Caco-2 (cell line): ENCODE data around the gene TMEM239. TPM values are rescaled to one million over a fixed set of nuclear protein-coding genes. Genes with fewer than 3 reads are reported as not detected.

Experiments
- BruUV-seq: library from RNA; stranded (reverse); fragments of 400-500 nt; replicated peaks from 2 replicates; lab custom pipeline; 2021; lab: Mats Ljungman, UMichigan
- CTCF ChIA-PET: fragments of 300-600 bp; sonication (Branson Sonifier 250); formaldehyde crosslinking; loops from one replicate; lab custom pipeline; 2022; ENCODE audit warnings: antibody characterized with exemption; lab: Charles Lee
- POLR2A ChIA-PET: fragments of 300-600 bp; sonication (Branson Sonifier 250); formaldehyde crosslinking; loops from one replicate; lab custom pipeline; 2022; ENCODE audit warnings: antibody characterized with exemption; lab: Charles Lee
- DNase-seq, 2 experiments: peaks; one replicate each; pipeline versions ENCODE4 v3.0.0 to v3.0.0-alpha.2; 2020 to 2022
- H3K27me3 ChIP-seq: replicated peaks from 2 replicates; pipeline ENCODE4 v1.6.0; 2011; ENCODE audit warnings: low read length; ENCODE audit not compliant: control insufficient read depth, insufficient read depth
- H3K36me3 ChIP-seq: 2 replicates; pipeline ENCODE4 v1.5.1; 2011; ENCODE audit warnings: low read length; ENCODE audit not compliant: control insufficient read depth, insufficient read depth
- H3K4me1 ChIP-seq: fragments of 250-450 bp; sonication (Bioruptor Pico); 2 replicates; pipeline ENCODE4 v1.5.1; 2020; ENCODE audit warnings: mild to moderate bottlenecking
- H3K4me3 ChIP-seq: 2 replicates; pipeline ENCODE4 v1.5.1; 2011; ENCODE audit warnings: low read depth, mild to moderate bottlenecking, control low read depth, low read length
- H3K9me3 ChIP-seq: fragments of 250-450 bp; sonication (Bioruptor Pico); 2 replicates; pipeline ENCODE4 v1.5.1; 2020; ENCODE audit warnings: mild to moderate bottlenecking, moderate library complexity
- H3K27ac Mint-ChIP-seq: one replicate; pipeline ENCODE4 v1.8.0; 2022; ENCODE audit warnings: mixed read lengths; ENCODE audit not compliant: unreplicated experiment
- H3K27me3 Mint-ChIP-seq: one replicate; pipeline ENCODE4 v1.8.0; 2022; ENCODE audit warnings: mixed read lengths; ENCODE audit not compliant: insufficient read depth, unreplicated experiment
- H3K36me3 Mint-ChIP-seq: one replicate; pipeline ENCODE4 v1.8.0; 2022; ENCODE audit warnings: mild to moderate bottlenecking, mixed read lengths; ENCODE audit not compliant: insufficient read depth, unreplicated experiment
- H3K4me1 Mint-ChIP-seq: one replicate; pipeline ENCODE4 v1.8.0; 2022; ENCODE audit warnings: low read depth, mixed read lengths; ENCODE audit not compliant: unreplicated experiment
- H3K4me3 Mint-ChIP-seq: one replicate; pipeline ENCODE4 v1.8.0; 2022; ENCODE audit warnings: mild to moderate bottlenecking, moderate library complexity, mixed read lengths; ENCODE audit not compliant: unreplicated experiment
- H3K9me3 Mint-ChIP-seq: one replicate; pipeline ENCODE4 v1.8.0; 2022; ENCODE audit warnings: mixed read lengths; ENCODE audit not compliant: unreplicated experiment
- CTCF ChIP-seq, 2 experiments: fragments of 200-600 bp in 1 of 2; IDR thresholded peaks; 1 replicate in 1 of 2; 2 replicates in 1 of 2; pipeline versions ENCODE4 v1.5.1 to v1.8.0; 2011 to 2022; ENCODE audit warnings: antibody characterized with exemption in 1 of 2, control low read depth in 1 of 2, inconsistent platforms in 1 of 2, low read depth in 1 of 2, low read length in 1 of 2, mild to moderate bottlenecking in 1 of 2, moderate library complexity in 1 of 2; ENCODE audit not compliant: insufficient read depth in 1 of 2, severe bottlenecking in 1 of 2, unreplicated experiment in 1 of 2
- intact Hi-C: fragments of 100-400 bp; cut with micrococcal nuclease; formaldehyde crosslinking; loops from one replicate; pipeline ENCODE4 v1.10.0; 2022; ENCODE audit not compliant: unreplicated experiment
- total RNA-seq: library from RNA; stranded (reverse); gene quantifications from 2 replicates; pipeline ENCODE4 v1.2.3, GENCODE V29; 2022

The TMEM239 gene
- total RNA-seq, 1 experiment from 2014 or later, result not detected

DNA sequence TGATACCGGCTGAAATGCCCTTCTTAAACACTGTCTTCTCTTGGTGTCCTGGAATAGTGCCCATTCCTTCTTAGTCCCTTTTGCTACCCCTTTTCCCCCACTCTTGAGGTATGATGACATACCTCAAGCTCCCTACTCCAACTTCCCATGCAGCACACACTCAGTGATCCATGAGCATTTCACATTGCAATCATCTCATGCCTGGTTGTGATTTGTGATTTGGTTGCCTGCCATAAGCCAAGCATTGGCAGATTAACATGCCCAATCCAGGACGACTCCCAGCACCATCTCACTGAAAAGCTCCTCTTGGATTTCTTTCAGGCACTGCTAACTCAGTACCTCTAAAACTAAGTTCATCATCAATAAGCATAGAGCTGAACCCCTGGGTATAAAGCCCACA lies 42.4 kb downstream of the TMEM239 start:
- Mint-ChIP-seq H3K27me3 (no peaks in the 10 kb centered on the region), H3K4me1 (no peaks in the 10 kb centered on the region), H3K9me3 (no peaks in the 10 kb centered on the region), H3K36me3 (peaks cover 7% of the 10 kb centered on the region), H3K4me3 (no peak overlapping the region), H3K27ac (no peak overlapping the region)
- H3K9me3 ChIP-seq, result no peaks in the 10 kb centered on the region
- intact Hi-C loops, result no loop called here
- H3K4me3 ChIP-seq, result no peak overlapping the region
- no peaks in the 10 kb centered on the region for H3K4me1 ChIP-seq
- ChIA-PET POLR2A (interaction anchor here (0.5 kb wide), 1 partner anchor 54 kb away, joined by 4 read pairs; no protein-coding TSS in a partner anchor), CTCF (no interaction called here)
- no peaks in the 10 kb centered on the region for H3K36me3 ChIP-seq
- no peaks in the 10 kb centered on the region for H3K27me3 ChIP-seq
- BruUV-seq, result no TSS peak
- TF ChIP-seq CTCF (IDR thresholded peaks at IDR 0.05; ENCODE audit: insufficient read depth in 1 of 2, low read depth in 1 of 2, low read length in 1 of 2, severe bottlenecking in 1 of 2, unreplicated experiment in 1 of 2), result no peak
- no peak for DNase-seq

- no peaks in the 10 kb centered on the region for H3K9me3 Mint-ChIP-seq
- Histone ChIP-seq H3K36me3 (no peaks in the 10 kb centered on the region), H3K9me3 (no peaks in the 10 kb centered on the region), H3K4me1 (no peaks in the 10 kb centered on the region), H3K27me3 (no peaks in the 10 kb centered on the region), H3K4me3 (no peak overlapping the region)
- no TSS peak for BruUV-seq
- no peaks in the 10 kb centered on the region for H3K27me3 Mint-ChIP-seq
- peaks cover 7% of the 10 kb centered on the region for H3K36me3 Mint-ChIP-seq
- TF ChIP-seq CTCF (IDR thresholded peaks at IDR 0.05; ENCODE audit: insufficient read depth in 1 of 2, low read depth in 1 of 2, low read length in 1 of 2, severe bottlenecking in 1 of 2, unreplicated experiment in 1 of 2), result no peak
- CTCF ChIA-PET, result no interaction called here
- intact Hi-C loops, result no loop called here
- no peaks in the 10 kb centered on the region for H3K4me1 Mint-ChIP-seq
- H3K4me3 Mint-ChIP-seq, result no peak overlapping the region
- no peak for DNase-seq
- H3K27ac Mint-ChIP-seq, result no peak overlapping the region
- POLR2A ChIA-PET, result interaction anchor here (0.6 kb wide), 1 partner anchor 187 kb away, joined by 5 read pairs; the partner anchor contains the start of gene MRPS26
Observed at GRCh38 chr20:2859330-2860121, 43.4 kb downstream of the TMEM239 start.

DNA sequence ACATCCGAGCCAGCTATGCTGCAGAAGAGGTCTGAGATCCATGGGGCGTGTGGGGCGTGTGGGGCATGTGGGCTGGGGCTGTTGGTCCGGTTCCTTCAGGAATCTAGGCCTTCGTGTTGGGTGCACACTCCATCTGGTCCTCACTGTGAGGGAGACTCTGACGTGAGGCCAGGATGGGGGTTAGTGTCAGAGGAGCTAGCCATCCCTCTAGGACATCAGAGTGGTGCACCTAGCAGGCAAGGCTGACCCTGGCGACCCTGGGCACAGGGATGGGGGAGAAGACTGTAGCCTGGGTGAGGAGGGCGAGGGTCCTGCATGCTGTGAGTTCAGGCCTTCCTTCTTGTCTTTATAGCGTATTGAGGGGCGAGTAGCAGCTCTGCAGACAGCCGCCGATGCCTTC lies 48.5 kb downstream of the TMEM239 start:
- H3K4me1 Mint-ChIP-seq, result no peaks in the 10 kb centered on the region
- no peak overlapping the region for H3K27ac Mint-ChIP-seq
- ChIA-PET POLR2A (interaction anchor here (0.7 kb wide), 1 partner anchor 16 kb away, joined by 3 read pairs; no protein-coding TSS in a partner anchor), CTCF (no interaction called here)
- no peaks in the 10 kb centered on the region for H3K9me3 Mint-ChIP-seq
- Histone ChIP-seq H3K4me1 (no peaks in the 10 kb centered on the region), H3K9me3 (no peaks in the 10 kb centered on the region), H3K36me3 (no peaks in the 10 kb centered on the region), H3K27me3 (no peaks in the 10 kb centered on the region), H3K4me3 (no peak overlapping the region)
- peaks cover 7% of the 10 kb centered on the region for H3K36me3 Mint-ChIP-seq
- no peak for TF ChIP-seq CTCF (IDR thresholded peaks at IDR 0.05; ENCODE audit: insufficient read depth in 1 of 2, low read depth in 1 of 2, low read length in 1 of 2, severe bottlenecking in 1 of 2, unreplicated experiment in 1 of 2)
- H3K4me3 Mint-ChIP-seq, result no peak overlapping the region
- DNase-seq, result no peak
- TSS peak; percentile 11 for BruUV-seq
- H3K27me3 Mint-ChIP-seq, result no peaks in the 10 kb centered on the region
- intact Hi-C loops, result no loop called here
